DOHH2 (cell line): ENCODE measurements around the gene HNRNPA1.

Experiments used
- EZH2phosphoT487 ChIP-seq: fragments of 200-600 bp; sonication (generic); IDR thresholded peaks from 2 replicates; pipeline ENCODE4 v1.6.1; 2017; ENCODE audit warnings: borderline replicate concordance, mild to moderate bottlenecking, antibody characterized with exemption, low read length, moderate library complexity, mixed read lengths
- TF ChIP-seq, protein P1 (sequence below): fragments of 200-600 bp; sonication (generic); IDR thresholded peaks from one replicate; pipeline ENCODE4 v1.5.1; 2014; ENCODE audit warnings: antibody characterized with exemption, mild to moderate bottlenecking, low read depth, low read length; ENCODE audit not compliant: poor library complexity, severe bottlenecking

DNA sequence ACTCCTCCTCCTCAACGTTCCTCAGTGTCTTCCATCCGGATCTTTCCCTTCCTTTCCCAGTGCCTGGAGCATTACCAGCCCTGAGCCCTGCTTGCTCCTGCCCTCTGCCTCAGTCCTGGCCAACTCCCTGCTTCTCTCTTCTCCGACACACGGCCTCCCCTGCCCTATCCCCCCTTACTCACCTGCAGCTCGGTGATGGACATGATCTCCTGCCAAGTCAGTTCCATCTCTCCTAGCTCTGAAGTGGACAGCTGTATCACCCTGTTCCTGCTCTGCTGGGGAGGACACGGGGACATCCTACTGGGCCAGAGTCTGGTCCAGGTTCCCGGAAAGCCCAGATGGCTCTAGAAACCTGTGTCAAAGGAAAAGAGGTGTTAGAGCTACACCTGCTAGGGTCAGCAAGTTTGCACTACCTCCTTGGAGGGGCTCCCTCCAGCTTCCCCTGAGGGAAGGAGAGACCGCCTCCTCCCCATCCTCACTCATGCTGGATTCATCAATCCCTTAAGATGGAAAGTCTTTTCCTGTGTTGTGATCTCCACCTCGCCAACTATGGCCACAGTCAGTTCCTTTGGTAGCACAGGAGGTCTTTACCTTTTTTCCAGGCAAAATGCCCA is 14.5 kb downstream of the HNRNPA1 start:
- TF ChIP-seq, protein P1, sequence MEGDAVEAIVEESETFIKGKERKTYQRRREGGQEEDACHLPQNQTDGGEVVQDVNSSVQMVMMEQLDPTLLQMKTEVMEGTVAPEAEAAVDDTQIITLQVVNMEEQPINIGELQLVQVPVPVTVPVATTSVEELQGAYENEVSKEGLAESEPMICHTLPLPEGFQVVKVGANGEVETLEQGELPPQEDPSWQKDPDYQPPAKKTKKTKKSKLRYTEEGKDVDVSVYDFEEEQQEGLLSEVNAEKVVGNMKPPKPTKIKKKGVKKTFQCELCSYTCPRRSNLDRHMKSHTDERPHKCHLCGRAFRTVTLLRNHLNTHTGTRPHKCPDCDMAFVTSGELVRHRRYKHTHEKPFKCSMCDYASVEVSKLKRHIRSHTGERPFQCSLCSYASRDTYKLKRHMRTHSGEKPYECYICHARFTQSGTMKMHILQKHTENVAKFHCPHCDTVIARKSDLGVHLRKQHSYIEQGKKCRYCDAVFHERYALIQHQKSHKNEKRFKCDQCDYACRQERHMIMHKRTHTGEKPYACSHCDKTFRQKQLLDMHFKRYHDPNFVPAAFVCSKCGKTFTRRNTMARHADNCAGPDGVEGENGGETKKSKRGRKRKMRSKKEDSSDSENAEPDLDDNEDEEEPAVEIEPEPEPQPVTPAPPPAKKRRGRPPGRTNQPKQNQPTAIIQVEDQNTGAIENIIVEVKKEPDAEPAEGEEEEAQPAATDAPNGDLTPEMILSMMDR: no peak
- TF ChIP-seq EZH2phosphoT487: no peak
